K562 (cell line): Measurements from ENCODE around the gene PIH1D1. TPM values are rescaled to one million over a fixed set of nuclear protein-coding genes. Genes with fewer than 3 reads are reported as not detected.

Source experiments
- CBFB ChIP-seq: sonication (generic); formaldehyde crosslinking; IDR thresholded peaks from 2 replicates; pipeline ENCODE4 v1.4.0; 2020; ENCODE audit warnings: mild to moderate bottlenecking, missing genetic modification reagents
- DPF2 ChIP-seq: fragments of 450-650 bp; IDR thresholded peaks from 2 replicates; pipeline ENCODE4 v1.6.1; 2016
- ELF2 ChIP-seq: fragments of 250-450 bp; sonication (Bioruptor Pico); IDR thresholded peaks from 2 replicates; pipeline ENCODE4 v1.5.0; 2021; ENCODE audit warnings: mild to moderate bottlenecking
- FOS ChIP-seq: IDR thresholded peaks from 3 replicates; pipeline ENCODE4 v1.6.1; 2011; ENCODE audit not compliant: insufficient read length; ENCODE audit errors: extremely low read depth
- GABPA ChIP-seq: fragments of 200-800 bp; sonication (Bioruptor generic); conservative IDR thresholded peaks from 2 replicates; pipeline ENCODE4 v1.6.1; 2016; ENCODE audit warnings: low read depth, missing genetic modification characterization, missing compliant biosample characterization
- HES1 ChIP-seq: fragments of 450-650 bp; IDR thresholded peaks from 2 replicates; pipeline ENCODE4 v1.6.1; 2016; ENCODE audit warnings: low read depth, mild to moderate bottlenecking, moderate library complexity
- HIVEP1 ChIP-seq: fragments of 250-450 bp; sonication (Bioruptor Pico); IDR thresholded peaks from 2 replicates; pipeline ENCODE4 v1.4.0; 2020; ENCODE audit warnings: mild to moderate bottlenecking
- NR2F6 ChIP-seq: fragments of 450-650 bp; formaldehyde crosslinking; IDR thresholded peaks from 2 replicates; pipeline ENCODE4 v1.4.0; 2020; ENCODE audit warnings: mild to moderate bottlenecking
- POLR2B ChIP-seq: fragments of 450-650 bp; IDR thresholded peaks from 2 replicates; pipeline ENCODE4 v1.6.1; 2018; ENCODE audit warnings: low read depth; ENCODE audit not compliant: partially characterized antibody
- POLR3A ChIP-seq: IDR thresholded peaks from 2 replicates; pipeline ENCODE4 v1.6.1; 2011; ENCODE audit warnings: borderline replicate concordance, mild to moderate bottlenecking, moderate library complexity; ENCODE audit not compliant: insufficient read length, insufficient read depth; ENCODE audit errors: extremely low read depth
- PTBP1 ChIP-seq: fragments of 200-400 bp; formaldehyde crosslinking; IDR thresholded peaks from 2 replicates; pipeline ENCODE4 v1.6.1; 2017; ENCODE audit warnings: low read depth, low read length
- RBM22 ChIP-seq: fragments of 200-400 bp; formaldehyde crosslinking; IDR thresholded peaks from 2 replicates; pipeline ENCODE4 v1.6.1; 2018; ENCODE audit warnings: low read length, low read depth; ENCODE audit not compliant: poor library complexity, severe bottlenecking
- RNF219 ChIP-seq: fragments of 250-450 bp; sonication (Bioruptor Pico); IDR thresholded peaks from 2 replicates; pipeline ENCODE4 v1.5.0; 2022; ENCODE audit warnings: mild to moderate bottlenecking
- SAFB2 ChIP-seq: fragments of 200-400 bp; formaldehyde crosslinking; IDR thresholded peaks from 2 replicates; pipeline ENCODE4 v1.6.1; 2018; ENCODE audit warnings: borderline replicate concordance, low read length, low read depth, moderate library complexity; ENCODE audit not compliant: severe bottlenecking
- SIRT6 ChIP-seq: IDR thresholded peaks from one replicate; pipeline ENCODE4 v1.6.1; 2012; ENCODE audit warnings: low read depth, mild to moderate bottlenecking, control low read depth, inconsistent platforms, low read length, moderate library complexity
- ZMIZ1 ChIP-seq, 2 experiments: fragments of 150-350 bp in 1 of 2; IDR thresholded peaks; 2 replicates each; pipeline ENCODE4 v1.6.1; 2012 to 2016; ENCODE audit warnings: low read depth in 2 of 2, low read length in 2 of 2, mild to moderate bottlenecking in 1 of 2, moderate library complexity in 1 of 2
- ZNF121 ChIP-seq: sonication (generic); formaldehyde crosslinking; conservative IDR thresholded peaks from 2 replicates; pipeline ENCODE4 v1.8.0; 2022; ENCODE audit warnings: missing genetic modification reagents
- ZNF280A ChIP-seq: fragments of 450-650 bp; IDR thresholded peaks from 2 replicates; pipeline ENCODE4 v1.6.1; 2018; ENCODE audit warnings: mild to moderate bottlenecking, low read depth; ENCODE audit not compliant: partially characterized antibody
- ZNF589 ChIP-seq: fragments of 200-800 bp; sonication (Bioruptor generic); IDR thresholded peaks from 2 replicates; pipeline ENCODE4 v1.6.1; 2016; ENCODE audit warnings: low read depth, missing genetic modification characterization, missing compliant biosample characterization
- ZNF830 ChIP-seq: fragments of 250-450 bp; sonication (Bioruptor Pico); IDR thresholded peaks from 2 replicates; pipeline ENCODE4 v1.5.0; 2021; ENCODE audit warnings: mild to moderate bottlenecking
- polyA plus RNA-seq, 8 experiments: library from polyadenylated mRNA; depleted of rRNA in 4 of 8; stranded (reverse) in 5 of 8; unstranded in 3 of 8; fragments of >200 nt; fragmentation: Nextera tagmentation in 2 of 8; fragmentation: Illumina TruSeq in 1 of 8; extraction: Ambion mirVana in 2 of 8; extraction: Trizol in 1 of 8; gene quantifications; 2 replicates each; pipeline versions ENCODE4 v1.2.1 to v1.2.3, GENCODE V29; 2011 to 2014; ENCODE audit warnings: inconsistent platforms in 1 of 8, missing spikeins in 1 of 8
- total RNA-seq, 7 experiments: library from RNA; depleted of rRNA in 6 of 7; stranded (reverse); fragments of >200 nt in 6 of 7; fragmentation: Illumina TruSeq in 2 of 7; extraction: Trizol in 2 of 7; gene quantifications; 2 replicates each; pipeline versions ENCODE4 v1.2.1 to v1.2.3, GENCODE V29; 2011 to 2021; ENCODE audit warnings: low replicate concordance in 1 of 7

Gene PIH1D1
- total and polyA plus RNA-seq, 9 of the 15 experiments (the other 6 are each of a cell fraction or from before 2014, with no cell fraction given): 26.5 to 224 (median 137) TPM

GRCh38 chr19:49443366-49444099 is 8.1 kb downstream of the PIH1D1 start (continued):
- TF ChIP-seq ZMIZ1 (IDR thresholded peaks at IDR 0.05; ENCODE audit: low read depth in 2 of 2, low read length in 2 of 2) (peak in 1 of 2 experiments; percentile 23; a peak in 1 of 4 replicates), FOS (no peak), CBFB (CRISPR knock-in tag) (peak; percentile 86; the same call in 1 of the 2 replicates), HES1 (no peak), POLR2B (no peak), RNF219 (CRISPR knock-in tag) (no peak), GABPA (tag) (peak; percentile 58), POLR3A (no peak), HIVEP1 (CRISPR knock-in tag) (no peak), SAFB2 (no peak), RBM22 (peak; percentile 83), ZNF121 (CRISPR knock-in tag) (no peak), NR2F6 (CRISPR knock-in tag) (no peak), ZNF830 (CRISPR knock-in tag) (0 out of 2 replicates have a peak, but pooled peaks have one; percentile 2), ELF2 (CRISPR knock-in tag) (peak; percentile 53; the same call in 1 of the 2 replicates), SIRT6 (no peak), PTBP1 (no peak), ZNF280A (no peak), DPF2 (peak; percentile 49; the same call in 1 of the 2 replicates), ZNF589 (CRISPR knock-in tag) (peak; percentile 77; the same call in 1 of the 2 replicates)
